ENCODE results near the gene FAM83C.

FAM83C gene

GRCh38 chr20:35333606-35334005 is 41.4 kb upstream of the FAM83C start:
- TF ChIP-seq CTCF (conservative IDR thresholded peaks at IDR 0.05; ENCODE audit: control insufficient read depth, insufficient read depth, low read depth, low read length): no peak
- DNase-seq (ENCODE audit: low read depth): no peak
- H3K4me3 ChIP-seq (ENCODE audit: control insufficient read depth, low read depth, low read length): no peak overlapping the region

- TF ChIP-seq CTCF (conservative IDR thresholded peaks at IDR 0.05; ENCODE audit: control insufficient read depth, insufficient read depth, low read depth, low read length): no peak
- no peak overlapping the region for H3K4me3 ChIP-seq (ENCODE audit: control insufficient read depth, low read depth, low read length)
- no peak for DNase-seq (ENCODE audit: low read depth)
Measured at GRCh38 chr20:35332540-35333200, 40.4 kb upstream of the FAM83C start.

GRCh38 chr20:35329435-35330139 is 37.4 kb upstream of the FAM83C start:
- peak; percentile 71 for TF ChIP-seq CTCF (conservative IDR thresholded peaks at IDR 0.05; ENCODE audit: control insufficient read depth, insufficient read depth, low read depth, low read length)
- DNase-seq (ENCODE audit: low read depth): peak; percentile 74

GRCh38 chr20:35328689-35329088 is 36.5 kb upstream of the FAM83C start:
- no peak for DNase-seq (ENCODE audit: low read depth)
- TF ChIP-seq CTCF (conservative IDR thresholded peaks at IDR 0.05; ENCODE audit: control insufficient read depth, insufficient read depth, low read depth, low read length): no peak
- H3K4me3 ChIP-seq (ENCODE audit: control insufficient read depth, low read depth, low read length): no peak overlapping the region

More at GRCh38 chr20:35329435-35330139, 37.4 kb upstream of the FAM83C start:
- no peak overlapping the region for H3K4me3 ChIP-seq (ENCODE audit: control insufficient read depth, low read depth, low read length)

GRCh38 chr20:35328095-35328685 is 36.0 kb upstream of the FAM83C start:
- no peak for DNase-seq (ENCODE audit: low read depth)
- no peak for TF ChIP-seq CTCF (conservative IDR thresholded peaks at IDR 0.05; ENCODE audit: control insufficient read depth, insufficient read depth, low read depth, low read length)
- no peak overlapping the region for H3K4me3 ChIP-seq (ENCODE audit: control insufficient read depth, low read depth, low read length)

- H3K4me3 ChIP-seq (ENCODE audit: control insufficient read depth, low read depth, low read length): no peak overlapping the region
- TF ChIP-seq CTCF (conservative IDR thresholded peaks at IDR 0.05; ENCODE audit: control insufficient read depth, insufficient read depth, low read depth, low read length): no peak
- DNase-seq (ENCODE audit: low read depth): peak; percentile 77
Measured at GRCh38 chr20:35327074-35327976, 35.1 kb upstream of the FAM83C start.
